Testis (tissue), 3 donors: ENCODE measurements around the gene RNF17. TPM values are rescaled to one million over a fixed set of nuclear protein-coding genes. Genes with fewer than 3 reads are reported as not detected.

Source experiments
- DNase-seq: peaks from one replicate; pipeline ENCODE4 v3.0.0-alpha.2; 2019
- H3K27ac ChIP-seq, 2 donors: fragments of 200-600 bp; sonication (generic); one replicate each; pipeline ENCODE4 v1.5.1; 2019
- H3K27me3 ChIP-seq: fragments of 200-600 bp; sonication (generic); one replicate; pipeline ENCODE4 v1.5.1; 2019
- H3K36me3 ChIP-seq: fragments of 200-600 bp; sonication (generic); one replicate; pipeline ENCODE4 v1.5.1; 2017; ENCODE audit warnings: low read depth; ENCODE audit errors: missing control alignments
- H3K4me1 ChIP-seq: fragments of 200-600 bp; sonication (generic); one replicate; pipeline ENCODE4 v1.5.1; 2019
- H3K4me3 ChIP-seq, 2 donors: fragments of 200-600 bp; sonication (generic); one replicate each; pipeline ENCODE4 v1.5.1; 2017 to 2019
- H3K9me3 ChIP-seq: fragments of 200-600 bp; sonication (generic); one replicate; pipeline ENCODE4 v1.5.1; 2017
- CTCF ChIP-seq, 3 experiments: fragments of 450-650 bp in 2 of 3; fragments of 200-600 bp in 1 of 3; sonication (generic) in 1 of 3; IDR thresholded peaks; one replicate each; pipeline ENCODE4 v1.5.1; 2016 to 2019; ENCODE audit warnings: antibody characterized with exemption in 3 of 3, mild to moderate bottlenecking in 2 of 3, moderate library complexity in 1 of 3
- POLR2A ChIP-seq: fragments of 450-650 bp; IDR thresholded peaks from one replicate; pipeline ENCODE4 v1.6.1; 2017; ENCODE audit warnings: antibody characterized with exemption, mild to moderate bottlenecking, moderate library complexity
- WGBS, 2 donors: methylation state at CpG; one replicate each; pipeline ENCODE4 v1.1.5; 2018; 5-methylcytosine and 5-hydroxymethylcytosine counted together
- intact Hi-C: fragments of 100-400 bp; cut with DNase I; formaldehyde crosslinking; loops from one replicate; pipeline ENCODE4 v1.15.1; 2023; ENCODE audit warnings: low total_unique reads
- polyA plus RNA-seq: library from polyadenylated mRNA; stranded (reverse); fragments of 350-450 nt; fragmentation: Illumina TruSeq; extraction: RNeasy Lipid Tissue Mini Kit (QIAGEN cat#74804); gene quantifications from one replicate; pipeline ENCODE4 v1.2.3, GENCODE V29; 2014; ENCODE audit warnings: low read depth, low replicate concordance; ENCODE audit not compliant: insufficient read depth
- total RNA-seq, 2 donors: library from RNA; depleted of rRNA; stranded (reverse); fragments of >200 nt; gene quantifications; one replicate each; pipeline ENCODE4 v1.2.3, GENCODE V29; 2016

The RNF17 gene
- total and polyA plus RNA-seq, 3 donors from 2014 or later = 29.6 to 52.8 (median 36.9) TPM

DNA sequence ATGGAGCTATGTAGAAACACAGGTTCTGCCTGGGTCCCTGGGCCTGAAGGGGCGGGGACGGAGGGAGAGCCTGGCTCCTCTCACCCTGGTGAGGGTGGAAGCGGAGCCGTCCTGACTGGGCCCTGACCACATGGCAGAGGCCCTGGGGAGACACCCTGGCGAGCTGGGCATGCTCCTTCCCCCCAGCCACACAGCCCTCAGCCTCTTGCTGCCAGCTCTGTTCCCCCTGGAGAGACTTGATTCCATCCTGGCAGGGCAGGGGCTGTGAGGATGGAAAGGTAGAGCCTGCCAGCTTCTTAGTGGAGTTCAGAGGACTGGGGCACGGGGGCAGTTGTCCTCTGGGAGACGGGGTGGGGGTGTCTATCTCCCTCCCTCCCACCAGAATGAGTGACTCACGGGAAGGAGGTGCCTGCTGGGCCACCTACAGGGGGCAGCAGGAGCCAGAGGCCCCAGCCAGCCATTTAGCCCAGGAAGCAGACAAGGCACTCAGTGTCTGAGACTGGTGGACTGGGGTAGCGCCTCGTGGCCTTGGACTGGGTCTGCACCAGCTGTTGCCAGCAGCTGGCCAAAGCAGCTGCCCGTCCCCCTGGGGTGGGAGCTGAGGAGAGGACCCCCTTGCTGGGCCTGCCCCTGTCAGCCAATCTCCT, 22.8 kb upstream of the RNF17 start:
- Histone ChIP-seq H3K27me3 (no peaks in the 10 kb centered on the region), H3K4me1 (no peaks in the 10 kb centered on the region), H3K9me3 (no peaks in the 10 kb centered on the region), H3K4me3 (no peak overlapping the region), H3K27ac (no peak overlapping the region), H3K36me3 (no peaks in the 10 kb centered on the region)
- no peak for TF ChIP-seq POLR2A
- no peak for TF ChIP-seq CTCF (IDR thresholded peaks at IDR 0.05)
- DNase-seq = no peak
- intact Hi-C loops = no loop called here
- WGBS, 2 donors = 81 to 89% methylated on average over 5 to 11 of the region's 11 CpGs

- intact Hi-C loops = no loop called here
- Histone ChIP-seq H3K27me3 (no peaks in the 10 kb centered on the region), H3K27ac (no peak overlapping the region), H3K4me1 (no peaks in the 10 kb centered on the region), H3K9me3 (no peaks in the 10 kb centered on the region), H3K36me3 (no peaks in the 10 kb centered on the region), H3K4me3 (no peak overlapping the region)
- DNase-seq = no peak
- no peak for TF ChIP-seq CTCF (IDR thresholded peaks at IDR 0.05)
- 37 to 56% methylated on average over 3 to 8 of the region's 8 CpGs for WGBS, 2 donors
Measured at GRCh38 chr13:24741791-24742190, 22.2 kb upstream of the RNF17 start.

- Histone ChIP-seq H3K9me3 (no peaks in the 10 kb centered on the region), H3K4me3 (no peak overlapping the region), H3K4me1 (no peaks in the 10 kb centered on the region), H3K27me3 (no peaks in the 10 kb centered on the region), H3K27ac (no peak overlapping the region), H3K36me3 (no peaks in the 10 kb centered on the region)
- no peak for DNase-seq
- 31 to 45% methylated on average over 6 of the region's 6 CpGs for WGBS, 2 donors
- TF ChIP-seq POLR2A = no peak
- no peak for TF ChIP-seq CTCF (IDR thresholded peaks at IDR 0.05)
- intact Hi-C loops = no loop called here
Measured at GRCh38 chr13:24742294-24742693, 21.7 kb upstream of the RNF17 start.

GRCh38 chr13:24742977-24743376, 21.0 kb upstream of the RNF17 start:
- 84 to 100% methylated on average over 1 to 4 of the region's 4 CpGs for WGBS, 2 donors
- no peak for DNase-seq
- Histone ChIP-seq H3K4me3 (no peak overlapping the region), H3K9me3 (no peaks in the 10 kb centered on the region), H3K36me3 (no peaks in the 10 kb centered on the region), H3K4me1 (no peaks in the 10 kb centered on the region), H3K27ac (no peak overlapping the region), H3K27me3 (no peaks in the 10 kb centered on the region)
- intact Hi-C loops = no loop called here
- TF ChIP-seq POLR2A = no peak
- no peak for TF ChIP-seq CTCF (IDR thresholded peaks at IDR 0.05)

- H3K27ac ChIP-seq = no peak overlapping the region
- H3K27me3 ChIP-seq = no peaks in the 10 kb centered on the region
- no peaks in the 10 kb centered on the region for H3K36me3 ChIP-seq
- no peaks in the 10 kb centered on the region for H3K9me3 ChIP-seq
- H3K4me3 ChIP-seq = no peak overlapping the region
- no peak for DNase-seq
- TF ChIP-seq CTCF (IDR thresholded peaks at IDR 0.05) (no peak), POLR2A (no peak)
- 60 to 65% methylated on average over 3 to 6 of the region's 6 CpGs for WGBS, 2 donors
- no peaks in the 10 kb centered on the region for H3K4me1 ChIP-seq
- intact Hi-C loops = no loop called here
Measured at GRCh38 chr13:24744247-24744646, 19.7 kb upstream of the RNF17 start.
